Stimulated activated CD8-positive, alpha-beta memory T cell treated with anti-CD3 and anti-CD28 coated beads, Interleukin-7, amount 100 ng/mL, for 4 hours (primary cell): ENCODE results near the gene SBNO2.

ENCODE experiments used
- DNase-seq, 2 donors: peaks; one replicate each; pipeline ENCODE4 v3.0.0-alpha.2; 2020; ENCODE audit warnings: low read depth in 2 of 2

Gene SBNO2, protein sequence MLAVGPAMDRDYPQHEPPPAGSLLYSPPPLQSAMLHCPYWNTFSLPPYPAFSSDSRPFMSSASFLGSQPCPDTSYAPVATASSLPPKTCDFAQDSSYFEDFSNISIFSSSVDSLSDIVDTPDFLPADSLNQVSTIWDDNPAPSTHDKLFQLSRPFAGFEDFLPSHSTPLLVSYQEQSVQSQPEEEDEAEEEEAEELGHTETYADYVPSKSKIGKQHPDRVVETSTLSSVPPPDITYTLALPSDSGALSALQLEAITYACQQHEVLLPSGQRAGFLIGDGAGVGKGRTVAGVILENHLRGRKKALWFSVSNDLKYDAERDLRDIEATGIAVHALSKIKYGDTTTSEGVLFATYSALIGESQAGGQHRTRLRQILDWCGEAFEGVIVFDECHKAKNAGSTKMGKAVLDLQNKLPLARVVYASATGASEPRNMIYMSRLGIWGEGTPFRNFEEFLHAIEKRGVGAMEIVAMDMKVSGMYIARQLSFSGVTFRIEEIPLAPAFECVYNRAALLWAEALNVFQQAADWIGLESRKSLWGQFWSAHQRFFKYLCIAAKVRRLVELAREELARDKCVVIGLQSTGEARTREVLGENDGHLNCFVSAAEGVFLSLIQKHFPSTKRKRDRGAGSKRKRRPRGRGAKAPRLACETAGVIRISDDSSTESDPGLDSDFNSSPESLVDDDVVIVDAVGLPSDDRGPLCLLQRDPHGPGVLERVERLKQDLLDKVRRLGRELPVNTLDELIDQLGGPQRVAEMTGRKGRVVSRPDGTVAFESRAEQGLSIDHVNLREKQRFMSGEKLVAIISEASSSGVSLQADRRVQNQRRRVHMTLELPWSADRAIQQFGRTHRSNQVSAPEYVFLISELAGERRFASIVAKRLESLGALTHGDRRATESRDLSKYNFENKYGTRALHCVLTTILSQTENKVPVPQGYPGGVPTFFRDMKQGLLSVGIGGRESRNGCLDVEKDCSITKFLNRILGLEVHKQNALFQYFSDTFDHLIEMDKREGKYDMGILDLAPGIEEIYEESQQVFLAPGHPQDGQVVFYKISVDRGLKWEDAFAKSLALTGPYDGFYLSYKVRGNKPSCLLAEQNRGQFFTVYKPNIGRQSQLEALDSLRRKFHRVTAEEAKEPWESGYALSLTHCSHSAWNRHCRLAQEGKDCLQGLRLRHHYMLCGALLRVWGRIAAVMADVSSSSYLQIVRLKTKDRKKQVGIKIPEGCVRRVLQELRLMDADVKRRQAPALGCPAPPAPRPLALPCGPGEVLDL (N-terminal part only)

DNA sequence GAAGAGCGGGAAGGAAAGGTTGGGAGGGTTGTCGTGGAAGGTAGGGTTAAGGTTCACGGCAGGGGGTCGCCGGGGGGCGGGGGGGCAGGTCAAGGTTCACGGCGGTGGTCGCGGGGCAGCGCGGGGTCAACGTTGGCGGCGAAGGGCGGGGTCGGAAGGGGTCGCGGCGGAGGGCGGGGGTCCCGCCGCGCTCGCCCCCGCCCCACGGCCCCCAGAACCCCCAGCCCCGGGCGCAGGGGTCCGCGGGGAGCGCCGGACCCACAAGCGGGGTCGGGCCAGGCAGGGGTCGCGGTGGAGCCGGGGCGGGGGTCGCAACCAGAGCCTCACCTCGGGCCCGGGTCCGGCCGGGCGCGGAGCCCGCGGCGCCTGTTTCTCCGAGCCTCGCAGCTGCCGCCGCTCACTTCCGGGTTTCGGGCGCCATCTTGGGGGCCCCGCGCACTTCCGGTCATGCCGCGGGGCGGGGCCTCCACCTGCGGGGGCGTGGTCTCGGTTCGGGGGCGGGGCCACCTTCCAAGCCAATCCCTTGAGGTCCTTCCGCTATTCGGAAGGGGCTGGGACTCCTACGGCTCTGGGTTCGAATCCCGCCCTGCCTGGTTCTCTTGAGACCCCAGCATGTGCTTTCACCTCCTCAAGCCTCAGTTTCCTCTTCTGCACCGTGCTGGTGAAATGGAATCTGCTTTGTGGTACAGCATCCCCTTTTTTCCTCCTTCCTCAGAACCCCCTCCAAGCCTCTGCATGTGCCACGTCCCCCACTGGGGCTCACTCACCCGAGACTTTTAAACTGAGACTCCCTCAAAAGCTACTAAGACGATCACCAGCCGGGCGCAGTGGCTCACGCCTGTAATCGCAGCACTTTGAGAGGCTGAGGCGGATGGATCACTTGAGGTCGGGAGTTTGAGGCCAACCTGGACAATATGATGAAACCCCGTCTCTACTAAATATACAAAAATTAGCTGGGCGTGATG, at the start of gene SBNO2:
TSS of gene SBNO2 (minus strand) at position 424 of the 965 bp plus-strand sequence. CDS start 19,992 bp downstream, outside the sequence.
- DNase-seq, result peak; percentile 79

DNA sequence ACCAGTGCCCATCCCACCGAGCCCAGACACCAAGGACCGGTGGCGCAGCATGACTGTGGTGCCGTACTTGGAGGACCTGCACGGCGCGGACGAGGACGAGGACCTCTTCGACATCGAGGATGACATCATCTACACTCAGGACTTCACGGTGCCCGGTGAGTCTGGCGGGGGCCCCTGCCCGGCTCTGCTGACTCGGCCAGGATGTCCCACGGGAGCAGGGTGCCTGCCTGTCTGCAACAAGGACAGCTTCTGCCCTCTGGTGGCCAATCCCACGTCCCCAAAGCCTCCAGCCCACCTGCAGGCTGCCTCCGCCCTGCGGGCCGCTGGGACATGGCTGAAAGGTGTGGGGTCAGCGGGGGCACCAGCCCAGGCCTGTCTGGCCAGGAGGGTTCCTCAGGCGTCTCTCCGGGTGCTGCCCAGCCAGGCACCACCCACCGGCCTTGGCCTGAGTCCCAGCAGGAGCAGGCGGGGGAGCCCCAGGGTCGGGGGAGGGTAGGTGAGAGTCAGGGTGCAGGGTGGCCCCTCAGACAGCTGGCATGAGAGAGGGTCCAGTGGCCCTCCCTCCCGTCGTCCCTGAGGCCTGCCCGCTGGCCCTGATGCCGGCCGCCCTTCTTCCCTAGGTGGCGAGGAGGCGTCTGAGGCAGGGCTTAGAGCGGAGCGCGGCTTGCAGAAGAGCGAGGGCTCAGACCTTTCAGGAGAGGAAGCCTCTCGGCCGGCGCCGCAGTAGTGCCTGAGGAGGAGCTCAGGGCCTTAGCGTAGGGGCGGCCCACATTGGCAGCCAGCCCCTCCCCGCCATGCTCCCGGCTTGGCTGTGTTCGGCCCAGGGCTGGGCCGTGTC, 49.2 kb upstream of the SBNO2 start:
- DNase-seq, result no peak

- no peak for DNase-seq
These were observed 48.3 kb upstream of the SBNO2 start for GRCh38 chr19:1222394-1222793.

- no peak for DNase-seq
These were observed 47.8 kb upstream of the SBNO2 start for GRCh38 chr19:1221904-1222255.

- DNase-seq, result no peak
These were observed 47.2 kb upstream of the SBNO2 start for GRCh38 chr19:1220976-1221903.

DNA sequence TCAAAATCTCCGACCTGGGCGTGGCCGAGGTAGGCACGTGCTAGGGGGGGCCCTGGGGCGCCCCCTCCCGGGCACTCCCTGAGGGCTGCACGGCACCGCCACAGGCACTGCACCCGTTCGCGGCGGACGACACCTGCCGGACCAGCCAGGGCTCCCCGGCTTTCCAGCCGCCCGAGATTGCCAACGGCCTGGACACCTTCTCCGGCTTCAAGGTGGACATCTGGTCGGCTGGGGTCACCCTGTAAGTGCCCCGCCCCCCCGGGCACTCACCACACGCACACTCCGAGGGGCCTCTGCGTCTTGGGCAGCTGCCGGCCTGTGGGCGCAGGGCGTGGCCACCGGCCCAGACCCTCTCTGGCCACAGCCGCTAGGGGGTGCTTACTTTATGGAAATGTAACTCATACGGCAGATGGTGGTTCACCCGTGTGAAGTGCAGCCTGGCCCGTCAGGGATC, 46.4 kb upstream of the SBNO2 start:
- DNase-seq, result no peak

- no peak for DNase-seq
These were observed 45.9 kb upstream of the SBNO2 start for GRCh38 chr19:1219786-1220476.

- no peak for DNase-seq
These were observed 44.9 kb upstream of the SBNO2 start for GRCh38 chr19:1218751-1219567.

DNA sequence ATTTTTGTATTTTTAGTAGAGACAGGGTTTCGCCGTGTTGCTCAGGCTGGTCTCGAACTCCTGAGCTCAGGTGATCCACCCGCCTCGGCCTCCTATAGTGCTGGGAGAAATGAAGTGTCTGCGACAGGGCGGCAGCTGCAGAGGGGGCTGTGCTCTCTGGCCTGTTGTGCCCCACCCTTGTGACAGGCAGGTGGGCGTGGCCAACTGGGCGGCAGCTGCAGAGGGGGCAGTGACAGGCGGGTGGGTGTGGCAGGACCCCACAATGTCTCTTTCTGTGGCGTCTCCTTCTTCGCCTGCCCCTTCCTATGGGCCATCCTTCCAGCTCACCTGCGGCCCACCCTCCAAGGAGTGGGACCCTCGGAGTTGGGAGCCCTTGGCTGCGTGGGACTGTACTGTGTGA, 43.3 kb upstream of the SBNO2 start:
- DNase-seq, result no peak

DNA sequence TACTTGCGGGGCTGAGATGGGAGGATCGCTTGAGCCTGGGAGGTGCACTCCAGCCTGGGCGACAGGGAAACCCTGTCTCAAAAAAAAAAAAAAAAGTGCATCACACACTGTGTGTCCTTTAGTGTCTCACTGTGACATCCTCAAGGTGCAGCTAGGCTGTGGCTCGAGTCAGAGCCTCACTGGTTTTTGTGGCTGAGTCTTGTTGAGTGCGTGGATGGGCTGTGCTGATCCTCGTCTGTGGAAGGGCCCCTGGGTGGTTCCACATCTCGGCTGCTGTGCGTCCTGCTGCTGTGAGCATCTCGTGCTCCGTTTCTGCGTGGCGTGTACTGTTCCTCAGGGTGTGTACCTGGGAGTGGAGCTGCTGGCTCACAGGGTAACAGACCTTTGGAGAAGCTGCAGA, 42.7 kb upstream of the SBNO2 start:
- DNase-seq, result no peak

GRCh38 chr19:1214862-1215731, 41.0 kb upstream of the SBNO2 start:
- DNase-seq, result no peak

GRCh38 chr19:1214299-1214861, 40.3 kb upstream of the SBNO2 start:
- no peak for DNase-seq

- DNase-seq, result no peak
These were observed 39.6 kb upstream of the SBNO2 start for GRCh38 chr19:1213391-1214286.

DNA sequence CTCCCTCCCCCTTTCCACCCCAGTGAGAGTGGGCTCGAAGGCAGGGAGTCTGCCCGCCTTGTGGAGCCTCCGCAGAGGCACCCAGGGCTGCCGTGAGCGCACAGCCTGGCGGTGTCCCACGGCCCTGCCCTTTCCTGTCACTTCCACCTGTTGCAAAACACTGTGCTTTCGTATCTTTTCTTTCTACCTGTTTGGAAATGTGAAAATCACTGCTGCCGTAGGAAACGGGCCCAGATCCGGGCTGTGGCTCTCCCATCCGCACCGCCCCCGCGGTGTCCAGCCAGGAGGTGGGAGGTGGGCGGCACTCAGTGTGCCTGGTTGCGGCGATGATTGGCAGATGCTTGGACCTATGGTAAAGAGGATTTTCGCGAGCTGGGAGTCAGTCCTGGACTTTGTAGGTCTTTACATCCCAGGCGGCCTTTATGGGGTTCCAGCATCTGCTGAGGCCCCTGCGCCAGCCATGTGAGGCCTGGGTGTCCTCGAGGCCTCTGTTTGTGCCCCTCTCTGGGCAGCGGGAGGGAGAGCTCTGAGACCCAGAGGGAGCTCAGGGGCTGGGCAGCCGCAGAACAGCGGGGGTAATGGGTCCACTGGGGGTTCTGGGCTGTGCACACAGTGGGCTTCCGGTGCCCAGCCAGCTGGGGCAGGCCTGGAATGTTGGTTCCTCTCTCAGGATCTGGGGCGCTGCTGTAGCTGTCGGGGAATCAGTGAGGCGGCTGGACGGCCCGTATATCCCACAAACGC, 37.6 kb upstream of the SBNO2 start:
- no peak for DNase-seq
